Glutamatergic neuron (in vitro differentiated cells): ENCODE measurements around the gene KIAA1217. TPM values are rescaled to one million over a fixed set of nuclear protein-coding genes. Genes with fewer than 3 reads are reported as not detected.

Experiments used
- DNase-seq: peaks from one replicate; pipeline ENCODE4 v3.0.0; 2022
- H3K27ac Mint-ChIP-seq: one replicate; pipeline ENCODE4 v1.8.0; 2020; ENCODE audit warnings: mild to moderate bottlenecking, mixed read lengths, inconsistent platforms; ENCODE audit not compliant: unreplicated experiment
- H3K27me3 Mint-ChIP-seq: one replicate; pipeline ENCODE4 v1.8.0; 2020; ENCODE audit warnings: mild to moderate bottlenecking, moderate library complexity, mixed read lengths, inconsistent platforms; ENCODE audit not compliant: unreplicated experiment
- H3K36me3 Mint-ChIP-seq: one replicate; pipeline ENCODE4 v1.8.0; 2020; ENCODE audit warnings: mild to moderate bottlenecking, mixed read lengths, inconsistent platforms; ENCODE audit not compliant: unreplicated experiment
- H3K4me1 Mint-ChIP-seq: one replicate; pipeline ENCODE4 v1.8.0; 2020; ENCODE audit warnings: mild to moderate bottlenecking, low read depth, mixed read lengths, inconsistent platforms; ENCODE audit not compliant: unreplicated experiment
- H3K4me3 Mint-ChIP-seq: one replicate; pipeline ENCODE4 v1.8.0; 2020; ENCODE audit warnings: mild to moderate bottlenecking, mixed read lengths, inconsistent platforms; ENCODE audit not compliant: unreplicated experiment
- H3K9me3 Mint-ChIP-seq: one replicate; pipeline ENCODE4 v1.8.0; 2020; ENCODE audit warnings: mild to moderate bottlenecking, moderate library complexity, mixed read lengths, inconsistent platforms; ENCODE audit not compliant: unreplicated experiment
- CTCF ChIP-seq: fragments of 200-600 bp; sonication (generic); IDR thresholded peaks from one replicate; pipeline ENCODE4 v1.5.0; 2021; ENCODE audit not compliant: partially characterized antibody, unreplicated experiment
- total RNA-seq: library from RNA; stranded (reverse); fragmentation: NEBNext Ultra II Directional; extraction: Animal tissue kit (Norgen Biotek cat#: 25700); gene quantifications from one replicate; pipeline ENCODE4 v1.2.1, GENCODE V29; 2021; ENCODE audit not compliant: unreplicated experiment

Gene KIAA1217
- total RNA-seq, 1 donor from 2014 or later, result 4.4 TPM

- DNase-seq, result no peak
- no peaks in the 10 kb centered on the region for H3K9me3 Mint-ChIP-seq
- H3K27me3 Mint-ChIP-seq, result peaks cover 1% of the 10 kb centered on the region
- H3K27ac Mint-ChIP-seq, result no peak overlapping the region
- no peaks in the 10 kb centered on the region for H3K36me3 Mint-ChIP-seq
- H3K4me1 Mint-ChIP-seq, result no peaks in the 10 kb centered on the region
- TF ChIP-seq CTCF, result no peak
- H3K4me3 Mint-ChIP-seq, result no peak overlapping the region
These were observed 22.3 kb downstream of the KIAA1217 start for GRCh38 chr10:24231200-24231599.

- TF ChIP-seq CTCF, result no peak
- no peak overlapping the region for H3K27ac Mint-ChIP-seq
These were observed 25.8 kb downstream of the KIAA1217 start for GRCh38 chr10:24234784-24235183.

GRCh38 chr10:24235471-24235870 is 26.5 kb downstream of the KIAA1217 start:
- DNase-seq, result no peak
- no peak for TF ChIP-seq CTCF
- Mint-ChIP-seq H3K9me3 (no peaks in the 10 kb centered on the region), H3K4me1 (no peaks in the 10 kb centered on the region), H3K27ac (no peak overlapping the region), H3K27me3 (peaks cover 1% of the 10 kb centered on the region), H3K36me3 (no peaks in the 10 kb centered on the region), H3K4me3 (no peak overlapping the region)

More at GRCh38 chr10:24234784-24235183, 25.8 kb downstream of the KIAA1217 start:
- Mint-ChIP-seq H3K27me3 (peaks cover 1% of the 10 kb centered on the region), H3K36me3 (no peaks in the 10 kb centered on the region), H3K4me3 (no peak overlapping the region), H3K9me3 (no peaks in the 10 kb centered on the region), H3K4me1 (no peaks in the 10 kb centered on the region)
- DNase-seq, result no peak

GRCh38 chr10:24237801-24238395 is 29.0 kb downstream of the KIAA1217 start:
- no peaks in the 10 kb centered on the region for H3K27me3 Mint-ChIP-seq
- H3K4me1 Mint-ChIP-seq, result peaks cover 3% of the 10 kb centered on the region
- DNase-seq, result no peak

More at GRCh38 chr10:24237801-24238395, 29.0 kb downstream of the KIAA1217 start:
- Mint-ChIP-seq H3K4me3 (no peak overlapping the region), H3K27ac (no peak overlapping the region), H3K9me3 (no peaks in the 10 kb centered on the region), H3K36me3 (no peaks in the 10 kb centered on the region)
- TF ChIP-seq CTCF, result no peak
